T-helper 2 cell treated with Interferon-gamma antibody and Interleukin-4, amounts not matched to agents 5 μg/mL and 100 μg/mL, for 36 hours (primary cell): ENCODE data around the gene SETD1A.
A peak's percentile ranks its signal among the peaks of the same experiment; 100 is the strongest.

Source experiments
- DNase-seq: peaks from one replicate; pipeline ENCODE4 v3.0.0; 2021; ENCODE audit warnings: low spot score
- H3K27ac Mint-ChIP-seq: one replicate; pipeline ENCODE4 v1.8.0; 2021; ENCODE audit warnings: mild to moderate bottlenecking, mixed read lengths
- H3K27me3 Mint-ChIP-seq: one replicate; pipeline ENCODE4 v1.8.0; 2021; ENCODE audit warnings: low read depth, mixed read lengths
- H3K36me3 Mint-ChIP-seq: one replicate; pipeline ENCODE4 v1.8.0; 2021; ENCODE audit warnings: low read depth, mixed read lengths
- H3K4me1 Mint-ChIP-seq: one replicate; pipeline ENCODE4 v1.8.0; 2021; ENCODE audit warnings: low read depth, mixed read lengths
- H3K4me3 Mint-ChIP-seq: one replicate; pipeline ENCODE4 v1.8.0; 2022; ENCODE audit warnings: mild to moderate bottlenecking, moderate library complexity, mixed read lengths
- H3K9me3 Mint-ChIP-seq: one replicate; pipeline ENCODE4 v1.8.0; 2021; ENCODE audit warnings: mixed read lengths

Gene SETD1A

DNA sequence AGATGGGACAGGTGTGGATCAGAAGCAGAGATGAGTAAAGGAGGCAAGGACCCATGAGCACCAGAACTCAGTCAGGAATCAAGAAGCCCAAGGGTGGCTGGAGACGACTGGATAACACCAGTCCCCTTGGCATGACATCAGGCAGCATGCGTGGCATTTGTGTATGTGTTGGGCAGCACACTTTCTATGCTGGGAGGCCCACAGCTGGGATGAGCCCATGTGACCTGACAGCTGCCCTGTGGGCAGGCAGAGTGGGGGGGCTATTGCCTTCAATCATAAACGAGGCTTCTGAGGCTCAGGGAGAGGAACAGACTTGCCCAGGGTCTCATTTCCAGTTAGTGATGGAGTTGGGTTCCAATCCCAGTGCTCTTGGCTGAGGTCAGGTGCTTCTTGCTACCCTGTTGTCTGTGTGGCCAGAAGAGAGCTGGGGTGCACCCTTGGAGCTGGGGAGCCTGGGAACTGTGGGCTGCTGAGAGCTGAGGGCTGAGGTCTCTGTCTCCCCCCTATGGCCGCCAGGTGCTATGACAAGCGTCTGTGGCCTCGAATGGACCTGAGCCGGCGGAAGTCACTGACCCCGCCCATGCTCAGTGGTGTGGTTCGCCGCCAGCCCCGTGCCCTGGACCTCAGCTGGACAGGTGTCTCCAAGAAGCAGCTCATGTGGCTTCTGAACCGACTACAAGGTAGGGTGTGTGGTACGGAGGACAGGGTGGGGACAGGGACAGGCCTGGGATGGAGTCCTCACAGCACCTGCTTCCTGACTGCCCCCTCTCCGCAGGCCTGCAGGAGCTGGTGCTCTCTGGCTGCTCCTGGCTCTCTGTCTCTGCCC lies 15.7 kb upstream of the SETD1A start:
- DNase-seq: peak; percentile 72
- Mint-ChIP-seq H3K4me1 (peaks cover 20% of the 10 kb centered on the region), H3K9me3 (no peaks in the 10 kb centered on the region), H3K4me3 (peak overlapping the region; percentile 73), H3K27ac (peak overlapping the region; percentile 45), H3K27me3 (no peaks in the 10 kb centered on the region), H3K36me3 (peaks cover 23% of the 10 kb centered on the region)

DNA sequence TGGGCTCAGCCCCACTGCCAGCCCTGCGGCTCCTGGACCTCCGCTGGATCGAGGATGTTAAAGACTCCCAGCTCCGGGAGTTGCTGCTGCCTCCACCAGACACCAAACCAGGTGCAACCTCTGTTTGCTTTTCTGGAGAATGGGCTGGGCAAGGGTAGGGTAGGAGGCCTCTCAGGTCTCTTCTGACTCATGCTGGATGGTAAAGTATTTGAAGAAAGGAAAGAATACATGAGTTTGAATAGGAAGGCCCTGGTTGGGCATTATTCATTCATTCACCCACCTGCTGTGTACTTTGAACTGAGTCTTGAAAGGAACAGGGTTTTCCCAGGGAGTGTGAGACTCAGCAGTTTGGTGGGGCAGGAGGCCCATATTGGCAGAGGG lies 15.1 kb upstream of the SETD1A start:
- Mint-ChIP-seq H3K36me3 (peaks cover 21% of the 10 kb centered on the region), H3K4me3 (peak overlapping the region; percentile 73), H3K9me3 (no peaks in the 10 kb centered on the region), H3K27me3 (no peaks in the 10 kb centered on the region), H3K27ac (peak overlapping the region; percentile 60), H3K4me1 (peaks cover 18% of the 10 kb centered on the region)
- no peak for DNase-seq

DNA sequence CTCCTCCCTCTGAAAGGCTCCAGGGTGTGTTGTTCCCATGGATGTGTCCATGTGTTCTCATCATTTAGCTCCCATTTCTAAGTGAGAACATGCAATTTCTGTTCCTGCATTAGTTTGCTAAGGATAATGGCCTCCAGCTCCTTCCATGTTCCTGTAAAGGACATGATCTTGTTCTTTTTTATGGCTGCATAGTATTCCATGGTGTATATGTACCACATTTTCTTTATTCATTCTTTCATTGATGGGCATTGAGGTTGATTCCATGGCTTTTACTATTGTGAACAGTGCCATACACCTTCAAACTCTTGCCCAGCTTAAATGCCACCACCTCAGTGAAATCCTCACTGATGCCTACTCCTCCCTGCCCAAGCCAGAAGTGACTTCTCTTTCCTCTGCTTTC lies 13.2 kb upstream of the SETD1A start:
- Mint-ChIP-seq H3K9me3 (no peaks in the 10 kb centered on the region), H3K36me3 (peaks cover 18% of the 10 kb centered on the region), H3K27ac (no peak overlapping the region), H3K4me1 (peaks cover 12% of the 10 kb centered on the region), H3K27me3 (no peaks in the 10 kb centered on the region), H3K4me3 (no peak overlapping the region)
- DNase-seq: no peak

DNA sequence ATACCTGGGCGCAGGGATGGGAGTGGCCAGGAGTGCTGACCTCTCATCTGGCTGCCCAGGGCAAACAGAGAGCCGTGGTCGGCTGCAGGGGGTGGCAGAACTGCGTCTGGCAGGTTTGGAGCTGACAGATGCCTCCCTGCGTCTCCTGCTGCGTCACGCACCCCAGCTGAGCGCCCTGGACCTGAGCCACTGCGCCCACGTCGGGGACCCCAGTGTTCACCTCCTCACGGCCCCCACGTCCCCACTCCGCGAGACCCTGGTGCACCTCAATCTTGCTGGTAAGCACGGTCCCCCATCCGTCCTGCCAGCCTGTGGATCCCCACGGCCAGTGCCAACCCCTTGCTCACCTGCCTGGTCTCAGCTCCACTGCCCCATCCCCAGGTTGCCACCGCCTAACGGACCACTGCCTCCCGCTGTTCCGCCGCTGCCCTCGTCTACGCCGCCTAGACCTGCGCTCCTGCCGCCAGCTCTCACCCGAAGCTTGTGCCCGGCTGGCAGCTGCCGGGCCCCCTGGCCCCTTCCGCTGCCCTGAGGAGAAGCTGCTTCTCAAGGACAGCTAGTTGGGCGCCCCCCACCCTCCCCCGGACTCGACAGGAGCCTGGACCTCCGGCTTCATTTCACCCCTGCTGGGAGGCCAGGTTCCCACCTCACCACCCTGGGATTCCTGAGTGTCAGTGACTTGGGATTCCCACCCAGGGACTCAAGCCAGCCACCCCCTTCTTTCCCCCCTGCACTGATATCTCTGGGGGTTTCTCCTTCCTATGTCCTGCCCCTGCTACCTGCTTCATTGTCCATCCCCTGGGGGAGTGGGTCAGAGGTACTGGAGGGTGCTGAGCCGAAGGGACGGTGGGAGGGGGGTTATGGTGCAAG lies 10.6 kb upstream of the SETD1A start:
- Mint-ChIP-seq H3K4me3 (no peak overlapping the region), H3K9me3 (no peaks in the 10 kb centered on the region)
- DNase-seq: no peak

DNA sequence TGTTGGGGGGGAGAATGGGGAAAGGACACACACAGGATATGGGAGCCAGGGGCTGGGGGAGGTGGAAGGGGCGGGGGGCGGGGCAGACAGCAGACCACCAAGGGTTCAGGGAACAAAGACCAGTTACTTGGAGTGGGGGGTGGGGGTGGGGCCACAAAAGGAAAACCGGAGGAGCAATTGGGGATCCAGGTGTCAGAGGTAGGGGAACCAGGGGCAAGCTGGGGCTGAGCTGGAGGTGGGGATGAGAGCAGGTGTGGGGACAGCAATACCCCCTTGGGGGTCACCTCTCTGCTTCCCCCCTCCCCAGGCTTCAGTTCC lies 10.1 kb upstream of the SETD1A start:
- H3K36me3 Mint-ChIP-seq: peaks cover 24% of the 10 kb centered on the region
- peaks cover 15% of the 10 kb centered on the region for H3K4me1 Mint-ChIP-seq
- H3K27me3 Mint-ChIP-seq: no peaks in the 10 kb centered on the region
- H3K4me3 Mint-ChIP-seq: no peak overlapping the region
- no peaks in the 10 kb centered on the region for H3K9me3 Mint-ChIP-seq
- no peak overlapping the region for H3K27ac Mint-ChIP-seq
- DNase-seq: no peak

More for the DNA sequence above, 10.6 kb upstream of the SETD1A start:
- Mint-ChIP-seq H3K27ac (no peak overlapping the region), H3K27me3 (no peaks in the 10 kb centered on the region), H3K36me3 (peaks cover 23% of the 10 kb centered on the region), H3K4me1 (peaks cover 18% of the 10 kb centered on the region)

DNA sequence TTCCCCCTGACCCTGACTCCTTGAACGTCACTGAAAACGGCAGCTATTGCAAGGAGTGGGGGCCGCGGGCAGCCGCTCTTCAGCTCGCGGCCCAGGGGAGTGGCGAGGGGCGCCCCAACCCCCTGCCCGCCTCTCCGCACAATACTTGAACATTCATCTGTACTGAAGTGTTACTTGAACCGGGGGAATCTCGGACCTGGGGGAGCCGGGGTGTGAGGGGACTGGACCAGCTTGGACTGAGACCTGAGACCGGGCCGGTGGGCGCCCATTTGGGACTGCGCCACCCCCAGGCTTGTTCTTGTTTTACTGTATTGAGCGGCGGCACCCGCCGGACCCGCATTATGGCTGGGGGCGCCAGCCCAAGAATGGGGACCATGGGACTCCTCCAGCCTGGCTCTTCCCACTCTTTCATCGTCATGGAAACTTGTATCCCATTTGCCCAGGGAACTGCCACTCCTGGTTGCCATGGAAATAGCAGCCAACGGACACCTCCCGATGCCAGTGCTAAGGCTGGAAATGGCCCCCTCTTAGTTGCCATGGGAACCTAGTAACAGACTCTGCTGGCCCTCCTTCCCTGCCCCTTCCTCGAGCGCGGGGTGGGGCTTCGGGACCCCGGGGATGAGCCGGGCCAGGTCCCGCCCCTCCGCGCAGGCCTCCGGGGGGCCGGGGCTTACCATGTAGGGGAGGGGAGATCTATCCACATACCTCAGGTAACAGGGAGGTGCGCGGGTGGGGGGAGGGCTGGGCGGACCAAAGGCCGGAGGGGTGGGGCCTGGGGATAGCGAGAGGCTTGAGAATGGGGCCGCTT lies 9.5 kb upstream of the SETD1A start:
- H3K36me3 Mint-ChIP-seq: peaks cover 24% of the 10 kb centered on the region
- H3K27ac Mint-ChIP-seq: peak overlapping the region; percentile 26
- no peak overlapping the region for H3K4me3 Mint-ChIP-seq
- no peak for DNase-seq
- peaks cover 11% of the 10 kb centered on the region for H3K4me1 Mint-ChIP-seq
- no peaks in the 10 kb centered on the region for H3K27me3 Mint-ChIP-seq
- no peaks in the 10 kb centered on the region for H3K9me3 Mint-ChIP-seq

DNA sequence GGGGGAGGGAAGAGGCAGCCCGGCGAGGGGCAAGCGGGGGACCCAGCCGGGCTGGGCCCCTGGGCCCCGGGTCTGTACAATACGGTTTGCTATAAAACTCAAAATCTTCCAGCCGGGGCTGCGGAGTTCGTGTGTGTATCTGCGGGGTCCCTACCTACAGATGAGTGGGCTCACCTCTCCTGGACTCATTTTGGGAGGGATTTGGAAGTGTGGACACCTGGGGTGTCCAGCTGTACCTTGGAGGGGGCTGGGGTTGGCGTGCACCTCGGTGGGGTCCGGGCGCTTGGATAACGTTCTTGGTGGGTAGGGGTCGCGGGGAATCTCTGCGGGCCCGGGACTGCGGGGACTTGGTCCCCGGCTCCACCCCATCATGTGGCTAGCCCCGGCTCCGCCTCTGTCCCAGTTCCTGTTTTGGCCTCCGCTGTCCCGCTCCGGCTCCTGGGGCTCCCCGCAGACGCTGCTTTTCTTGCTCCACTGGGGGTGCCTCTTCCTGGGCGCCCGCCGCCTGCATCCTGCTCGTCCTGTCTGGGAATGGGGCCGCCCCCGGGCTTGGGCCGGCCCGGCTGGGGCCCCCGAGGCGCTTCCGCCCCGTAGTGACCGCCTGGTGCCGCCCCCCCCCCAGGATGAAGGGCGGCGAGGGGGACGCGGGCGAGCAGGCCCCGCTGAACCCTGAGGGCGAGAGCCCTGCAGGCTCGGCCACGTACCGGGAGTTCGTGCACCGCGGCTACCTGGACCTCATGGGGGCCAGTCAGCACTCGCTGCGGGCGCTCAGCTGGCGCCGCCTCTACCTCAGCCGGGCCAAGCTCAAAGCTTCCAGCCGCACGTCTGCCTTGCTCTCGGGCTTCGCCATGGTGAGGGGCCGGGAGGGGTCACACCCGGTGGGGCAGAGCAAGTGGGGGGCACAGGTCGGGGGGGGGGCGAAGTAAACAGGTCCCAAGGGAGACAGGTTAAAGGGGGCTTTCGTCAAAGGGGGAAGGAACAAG lies 8.6 kb upstream of the SETD1A start, which contains the start of gene ORAI3:
Gene ORAI3, plus strand, starts transcription at position 402 of the 983 bp plus-strand sequence. Its CDS starts 222 bp downstream, at position 624.
- no peaks in the 10 kb centered on the region for H3K27me3 Mint-ChIP-seq
- peaks cover 21% of the 10 kb centered on the region for H3K36me3 Mint-ChIP-seq
- peak; percentile 45 for DNase-seq
- H3K27ac Mint-ChIP-seq: peak within 1 kb of the TSS; percentile 90
- no peaks in the 10 kb centered on the region for H3K9me3 Mint-ChIP-seq
- peaks cover 16% of the 10 kb centered on the region for H3K4me1 Mint-ChIP-seq
- H3K4me3 Mint-ChIP-seq: peak within 1 kb of the TSS; percentile 96

DNA sequence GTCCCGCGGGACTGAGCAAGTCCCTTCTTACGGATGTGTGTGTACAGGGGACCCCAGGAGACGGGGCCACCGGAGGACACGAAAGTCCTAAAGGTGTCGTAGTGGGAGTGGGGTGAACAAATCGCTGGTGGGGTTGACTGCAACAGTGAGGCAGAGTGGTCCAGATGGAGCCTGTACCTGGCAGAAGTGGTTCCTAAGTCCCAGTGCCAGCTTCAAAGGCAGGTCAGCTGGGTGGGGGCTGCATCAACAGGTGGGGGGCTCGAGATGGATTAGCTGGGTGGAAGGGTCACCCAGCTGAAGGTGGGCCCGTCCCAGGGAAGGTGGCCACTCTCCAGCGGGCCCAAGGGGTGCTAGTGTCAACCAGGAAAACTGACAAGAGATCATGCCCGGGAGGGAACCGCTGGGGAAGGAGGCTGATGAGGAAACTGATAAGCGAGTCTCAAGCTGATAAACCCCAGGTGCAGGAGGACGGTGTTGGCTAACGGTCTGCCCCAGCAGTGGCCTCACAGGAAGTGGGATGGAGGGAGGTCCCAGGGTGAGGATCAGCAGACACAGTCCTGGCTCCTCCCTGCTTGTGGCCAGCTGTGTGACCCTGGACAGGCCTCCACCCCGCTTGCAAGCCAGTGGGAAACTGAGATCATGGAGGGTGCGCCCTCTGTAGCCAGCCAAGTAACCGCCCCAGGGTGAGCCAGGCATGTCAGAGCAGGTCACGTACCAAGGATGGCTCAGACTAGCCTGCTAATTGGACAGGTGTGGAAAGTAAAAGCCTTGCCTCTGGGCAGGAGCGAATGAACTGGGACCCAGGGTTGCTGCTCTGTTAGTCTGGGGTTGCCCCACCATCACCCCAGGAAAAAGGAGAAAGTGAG lies 7.7 kb upstream of the SETD1A start:
- DNase-seq: peak; percentile 72
- H3K9me3 Mint-ChIP-seq: no peaks in the 10 kb centered on the region
- no peaks in the 10 kb centered on the region for H3K27me3 Mint-ChIP-seq
- H3K36me3 Mint-ChIP-seq: peaks cover 16% of the 10 kb centered on the region
- peak overlapping the region; percentile 90 for H3K27ac Mint-ChIP-seq
- peaks cover 16% of the 10 kb centered on the region for H3K4me1 Mint-ChIP-seq
- peak overlapping the region; percentile 96 for H3K4me3 Mint-ChIP-seq

DNA sequence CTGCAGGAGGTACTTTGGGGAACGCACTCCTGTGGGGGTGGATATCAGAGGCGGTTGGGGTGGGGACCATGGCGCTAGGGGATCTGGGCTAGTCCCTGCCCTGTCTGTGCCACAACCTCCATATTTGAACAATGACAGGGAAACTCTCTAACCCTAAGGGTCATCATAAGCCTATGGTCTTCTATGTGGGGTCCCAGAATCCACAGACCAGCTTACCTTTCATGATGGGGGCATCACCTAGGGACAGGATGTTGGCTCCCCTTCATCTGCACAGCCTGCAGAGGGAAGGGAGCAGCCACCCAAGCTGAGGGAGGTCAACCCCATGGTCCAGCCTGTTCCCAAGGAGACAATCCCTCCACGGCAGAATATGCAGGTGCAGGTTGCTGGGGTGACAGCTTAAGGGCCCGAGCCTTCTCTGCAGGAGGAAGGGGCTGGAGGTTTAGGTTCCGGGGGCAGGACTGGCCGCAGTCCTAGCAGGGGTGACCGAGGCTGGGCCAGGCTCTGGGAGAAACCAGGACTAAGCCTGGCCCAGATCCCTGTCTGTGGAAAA lies 7.0 kb upstream of the SETD1A start:
- Mint-ChIP-seq H3K27ac (peak overlapping the region; percentile 90), H3K9me3 (no peaks in the 10 kb centered on the region), H3K4me3 (peak overlapping the region; percentile 96), H3K36me3 (peaks cover 15% of the 10 kb centered on the region), H3K27me3 (no peaks in the 10 kb centered on the region), H3K4me1 (peaks cover 16% of the 10 kb centered on the region)
- no peak for DNase-seq

DNA sequence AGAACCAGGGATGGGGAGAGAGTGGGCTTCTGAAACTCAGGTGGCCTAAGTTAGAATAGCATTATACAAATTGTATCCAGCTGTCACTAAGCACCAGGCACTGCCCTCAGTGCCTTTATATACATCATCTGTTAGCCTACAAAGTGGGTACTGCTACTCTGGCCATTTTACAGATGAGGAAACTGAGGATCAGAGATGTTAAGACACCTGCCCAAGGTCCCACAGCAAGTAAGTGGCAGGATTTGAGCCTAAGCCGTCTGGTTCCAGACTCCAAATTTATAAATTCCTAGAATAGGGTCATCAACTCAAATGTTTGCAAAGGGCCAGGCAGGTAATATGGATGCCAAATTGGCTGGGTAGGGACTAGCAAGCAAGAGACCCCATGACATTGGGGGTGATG lies 6.4 kb upstream of the SETD1A start:
- Mint-ChIP-seq H3K4me1 (peaks cover 20% of the 10 kb centered on the region), H3K27me3 (no peaks in the 10 kb centered on the region), H3K36me3 (peaks cover 14% of the 10 kb centered on the region), H3K4me3 (peak overlapping the region; percentile 51), H3K27ac (no peak overlapping the region), H3K9me3 (no peaks in the 10 kb centered on the region)
- DNase-seq: no peak

DNA sequence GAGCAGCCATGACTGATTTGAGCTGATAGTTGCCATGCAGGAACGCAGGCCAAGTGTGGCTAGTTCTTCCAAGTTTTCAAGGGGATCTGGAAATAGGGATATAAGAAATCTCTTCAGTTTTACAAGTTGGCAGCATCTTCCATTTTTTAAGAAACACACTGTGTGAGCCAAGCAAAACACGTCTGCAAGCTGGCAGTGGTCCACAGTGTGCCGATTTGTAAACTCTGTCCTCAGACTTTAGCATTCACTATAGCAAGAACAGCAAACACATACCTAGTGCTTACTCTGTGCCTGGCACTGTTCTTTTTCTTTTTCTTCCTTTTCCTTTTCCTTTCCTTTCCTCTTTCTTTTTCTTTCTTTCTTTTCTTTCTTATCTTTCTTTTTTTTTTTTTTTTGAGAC lies 5.8 kb upstream of the SETD1A start:
- Mint-ChIP-seq H3K27me3 (no peaks in the 10 kb centered on the region), H3K4me3 (no peak overlapping the region), H3K36me3 (peaks cover 12% of the 10 kb centered on the region), H3K27ac (no peak overlapping the region), H3K9me3 (no peaks in the 10 kb centered on the region), H3K4me1 (peaks cover 22% of the 10 kb centered on the region)
- no peak for DNase-seq

DNA sequence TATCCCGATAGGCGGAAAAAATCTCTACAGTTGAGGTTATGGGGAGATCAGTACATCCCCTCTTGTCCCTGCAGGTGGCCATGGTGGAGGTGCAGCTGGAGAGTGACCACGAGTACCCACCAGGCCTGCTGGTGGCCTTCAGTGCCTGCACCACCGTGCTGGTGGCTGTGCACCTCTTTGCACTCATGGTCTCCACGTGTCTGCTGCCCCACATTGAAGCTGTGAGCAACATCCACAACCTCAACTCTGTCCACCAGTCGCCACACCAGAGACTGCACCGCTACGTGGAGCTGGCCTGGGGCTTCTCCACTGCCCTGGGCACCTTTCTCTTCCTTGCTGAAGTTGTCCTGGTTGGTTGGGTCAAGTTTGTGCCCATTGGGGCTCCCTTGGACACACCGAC lies 4.4 kb upstream of the SETD1A start:
- no peaks in the 10 kb centered on the region for H3K27me3 Mint-ChIP-seq
- peaks cover 18% of the 10 kb centered on the region for H3K36me3 Mint-ChIP-seq
- DNase-seq: no peak
- H3K4me1 Mint-ChIP-seq: peaks cover 22% of the 10 kb centered on the region
- no peak overlapping the region for H3K4me3 Mint-ChIP-seq
- no peaks in the 10 kb centered on the region for H3K9me3 Mint-ChIP-seq
- no peak overlapping the region for H3K27ac Mint-ChIP-seq
